ENCODE results near the gene RERG.

RERG gene

GRCh38 chr12:15199930-15200329 lies 21.3 kb downstream of the RERG start:
- H3K27ac ChIP-seq, result no peak overlapping the region
- no peak for TF ChIP-seq CTCF (IDR thresholded peaks at IDR 0.05)
- no peak for TF ChIP-seq ZFX (IDR thresholded peaks at IDR 0.05; ENCODE audit: borderline replicate concordance)

GRCh38 chr12:15196678-15197505 lies 24.3 kb downstream of the RERG start:
- no peak for TF ChIP-seq ZFX (IDR thresholded peaks at IDR 0.05; ENCODE audit: borderline replicate concordance)
- no peak for TF ChIP-seq CTCF (IDR thresholded peaks at IDR 0.05)
- H3K27ac ChIP-seq, result no peak overlapping the region

GRCh38 chr12:15196221-15196620 lies 25.0 kb downstream of the RERG start:
- H3K27ac ChIP-seq, result no peak overlapping the region
- TF ChIP-seq ZFX (IDR thresholded peaks at IDR 0.05; ENCODE audit: borderline replicate concordance), result no peak
- TF ChIP-seq CTCF (IDR thresholded peaks at IDR 0.05), result no peak

- no peak overlapping the region for H3K27ac ChIP-seq
- TF ChIP-seq ZFX (IDR thresholded peaks at IDR 0.05; ENCODE audit: borderline replicate concordance), result no peak
- no peak for TF ChIP-seq CTCF (IDR thresholded peaks at IDR 0.05)
These were observed 26.5 kb downstream of the RERG start for GRCh38 chr12:15194456-15195368.

- no peak for TF ChIP-seq ZFX (IDR thresholded peaks at IDR 0.05; ENCODE audit: borderline replicate concordance)
- TF ChIP-seq CTCF (IDR thresholded peaks at IDR 0.05), result no peak
These were observed 27.3 kb downstream of the RERG start for GRCh38 chr12:15193946-15194345.

GRCh38 chr12:15192720-15193119 lies 28.5 kb downstream of the RERG start:
- TF ChIP-seq CTCF (IDR thresholded peaks at IDR 0.05) (no peak), ZFX (IDR thresholded peaks at IDR 0.05; ENCODE audit: borderline replicate concordance) (no peak)
- no peak overlapping the region for H3K27ac ChIP-seq

More at GRCh38 chr12:15193946-15194345, 27.3 kb downstream of the RERG start:
- no peak overlapping the region for H3K27ac ChIP-seq
